Heart left ventricle (tissue), 16 donors: ENCODE measurements around the gene ARFGAP2. TPM values are rescaled to one million over a fixed set of nuclear protein-coding genes. Genes with fewer than 3 reads are reported as not detected.

Experiments
- ATAC-seq, 4 donors: fragments of 200-7000 bp; cut with Tn5 transposase; one replicate each; pipeline ENCODE4 v1.9.1; 2020 to 2022; ENCODE audit warnings: moderate library complexity in 4 of 4, mild to moderate bottlenecking in 3 of 4, moderate number of reproducible peaks in 1 of 4
- DNase-seq, 5 donors: peaks; one replicate each; pipeline ENCODE4 v3.0.0-alpha.2; 2020
- H3K27ac ChIP-seq, 12 donors: fragments of 200-600 bp; sonication (generic) in 4 of 12; one replicate each; pipeline versions ENCODE4 v1.5.0 to v1.8.0; 2016 to 2022; ENCODE audit warnings: mild to moderate bottlenecking in 2 of 12
- H3K27me3 ChIP-seq, 9 donors: fragments of 200-600 bp; sonication (generic) in 2 of 9; one replicate each; pipeline versions ENCODE4 v1.5.1 to v1.8.0; 2016 to 2022; ENCODE audit warnings: mild to moderate bottlenecking in 3 of 9
- H3K36me3 ChIP-seq, 9 donors: fragments of 200-600 bp; sonication (generic) in 2 of 9; one replicate each; pipeline versions ENCODE4 v1.5.0 to v1.8.0; 2018 to 2022; ENCODE audit warnings: mild to moderate bottlenecking in 2 of 9
- H3K4me1 ChIP-seq, 12 donors: fragments of 200-600 bp; sonication (generic) in 4 of 12; one replicate each; pipeline versions ENCODE4 v1.5.0 to v1.8.0; 2016 to 2022; ENCODE audit warnings: mild to moderate bottlenecking in 3 of 12
- H3K4me3 ChIP-seq, 12 donors: fragments of 200-600 bp; sonication (generic) in 4 of 12; one replicate each; pipeline versions ENCODE4 v1.5.0 to v1.8.0; 2017 to 2022; ENCODE audit warnings: mild to moderate bottlenecking in 9 of 12, moderate library complexity in 4 of 12
- H3K9me3 ChIP-seq, 12 donors: fragments of 200-600 bp; sonication (generic) in 4 of 12; one replicate each; pipeline versions ENCODE4 v1.5.0 to v1.8.0; 2016 to 2022; ENCODE audit warnings: mild to moderate bottlenecking in 1 of 12
- POLR2A ChIP-seq, 2 donors: fragments of 450-650 bp; IDR thresholded peaks; one replicate each; pipeline ENCODE4 v1.6.1; 2017; ENCODE audit warnings: antibody characterized with exemption in 2 of 2, mild to moderate bottlenecking in 2 of 2, moderate library complexity in 2 of 2
- WGBS, 4 donors: extraction: QIAGEN DNeasy Blood & Tissue Kit in 2 of 4; methylation state at CpG; one replicate each; pipeline versions ENCODE4 v1.1.5 to v1.1.7; 2013 to 2018; 5-methylcytosine and 5-hydroxymethylcytosine counted together
- intact Hi-C, 10 donors: fragments of 100-400 bp; cut with DNase I; formaldehyde crosslinking; loops; one replicate each; pipeline versions ENCODE4 v1.11.1 to v1.14.2; 2022
- polyA plus RNA-seq, 2 donors: library from polyadenylated mRNA; stranded (reverse); fragments of 200-250 nt; gene quantifications; one replicate each; pipeline ENCODE4 v1.2.3, GENCODE V29; 2013
- total RNA-seq, 9 donors: library from RNA; depleted of rRNA in 2 of 9; stranded (reverse); fragments of >200 nt in 2 of 9; fragmentation: NEBNext Ultra II Directional in 3 of 9; extraction: Animal tissue kit (Norgen Biotek cat#: 25700) in 3 of 9; gene quantifications; one replicate each; pipeline versions ENCODE4 v1.1.0 to v1.2.4, GENCODE V29; 2016 to 2023
- TF ChIP-seq, protein P1 (sequence below), 12 donors: fragments of 200-600 bp; sonication (generic) in 4 of 12; IDR thresholded peaks; one replicate each; pipeline versions ENCODE4 v1.5.0 to v1.8.0; 2018 to 2022; ENCODE audit warnings: antibody characterized with exemption in 12 of 12, mild to moderate bottlenecking in 5 of 12
- donor health status: ischemic (EF 13 %, LVEDD 7.1; RV severe dilation, severe dysfunction).
- donor health status: healthy with polysubstance abuse.
- donor health status: DM: no; HTN: yes; CAD: no.
- donor health status: DM: no; HTN: no; CAD: no.
- donor health status: ischemic (EF 25% LVEDD 6.9; RV normal size, moderate dysfunction).
- donor health status: ischemic (EF 25% LVEDD 5.7; RV mildly dilated, moderate dysfunction).
- donor health status: healthy.
- donor health status: DM: yes; HTN: yes; CAD: no.
- donor health status: ischemic (EF 35%, LVEDD 5.7; RV mildly dilated, moderate dysfunction).
- donor health status: nonischemic (EF 11% LVEDD 7.7; RV severe dilation, severe dysfunction).
- donor health status: DM: yes; HTN: yes; CAD: no.
- donor health status: PGD.
- donor health status: ischemic (EF 29% LVEDD 5.4; RV normal size, mild dysfunction).
- donor health status: nonischemic (EF 23%, LVEDD 6.1; RV moderate dilation, normal function).

The ARFGAP2 gene
- total and polyA plus RNA-seq, 11 donors: 47.5 to 96.1 (median 61.3) TPM

DNA sequence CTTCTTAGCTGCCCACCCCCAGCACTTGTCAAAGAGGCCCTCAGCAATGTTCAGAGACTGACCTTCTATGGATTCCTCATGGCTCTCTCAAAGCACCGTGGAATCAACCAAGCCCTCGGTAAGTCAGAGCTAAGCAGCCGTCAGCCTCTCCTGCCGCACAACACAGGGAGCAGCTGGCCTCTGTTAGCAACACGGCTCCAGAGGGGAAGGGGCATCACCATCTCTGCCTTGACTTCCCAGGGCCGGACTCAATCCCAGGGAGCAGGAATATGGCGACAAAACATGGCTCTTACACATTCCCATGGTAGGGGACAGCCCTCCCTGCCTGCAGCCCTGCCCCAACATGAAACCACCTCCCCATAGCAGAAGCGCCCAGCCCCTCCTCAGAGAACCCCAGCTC is 18.9 kb downstream of the ARFGAP2 start:
- H3K4me1 ChIP-seq: peaks cover 0 to 29% (median 11%) of the 10 kb centered on the region in 12 donors
- H3K36me3 ChIP-seq: peaks cover 0 to 38% (median 2%) of the 10 kb centered on the region in 9 donors
- no peak overlapping the region for H3K27ac ChIP-seq
- no peaks in the 10 kb centered on the region for H3K27me3 ChIP-seq
- WGBS, 4 donors: 84 to 88% (median 86%) methylated on average over 8 of the region's 8 CpGs
- TF ChIP-seq POLR2A (IDR thresholded peaks at IDR 0.05): no peak
- TF ChIP-seq, protein P1, sequence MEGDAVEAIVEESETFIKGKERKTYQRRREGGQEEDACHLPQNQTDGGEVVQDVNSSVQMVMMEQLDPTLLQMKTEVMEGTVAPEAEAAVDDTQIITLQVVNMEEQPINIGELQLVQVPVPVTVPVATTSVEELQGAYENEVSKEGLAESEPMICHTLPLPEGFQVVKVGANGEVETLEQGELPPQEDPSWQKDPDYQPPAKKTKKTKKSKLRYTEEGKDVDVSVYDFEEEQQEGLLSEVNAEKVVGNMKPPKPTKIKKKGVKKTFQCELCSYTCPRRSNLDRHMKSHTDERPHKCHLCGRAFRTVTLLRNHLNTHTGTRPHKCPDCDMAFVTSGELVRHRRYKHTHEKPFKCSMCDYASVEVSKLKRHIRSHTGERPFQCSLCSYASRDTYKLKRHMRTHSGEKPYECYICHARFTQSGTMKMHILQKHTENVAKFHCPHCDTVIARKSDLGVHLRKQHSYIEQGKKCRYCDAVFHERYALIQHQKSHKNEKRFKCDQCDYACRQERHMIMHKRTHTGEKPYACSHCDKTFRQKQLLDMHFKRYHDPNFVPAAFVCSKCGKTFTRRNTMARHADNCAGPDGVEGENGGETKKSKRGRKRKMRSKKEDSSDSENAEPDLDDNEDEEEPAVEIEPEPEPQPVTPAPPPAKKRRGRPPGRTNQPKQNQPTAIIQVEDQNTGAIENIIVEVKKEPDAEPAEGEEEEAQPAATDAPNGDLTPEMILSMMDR (IDR thresholded peaks at IDR 0.05): no peak
- no peaks in the 10 kb centered on the region for H3K9me3 ChIP-seq
- DNase-seq: peak in 1 of 5 donors; percentile 20
- intact Hi-C loops: no loop called here
- H3K4me3 ChIP-seq: no peak overlapping the region
- no peak for ATAC-seq

DNA sequence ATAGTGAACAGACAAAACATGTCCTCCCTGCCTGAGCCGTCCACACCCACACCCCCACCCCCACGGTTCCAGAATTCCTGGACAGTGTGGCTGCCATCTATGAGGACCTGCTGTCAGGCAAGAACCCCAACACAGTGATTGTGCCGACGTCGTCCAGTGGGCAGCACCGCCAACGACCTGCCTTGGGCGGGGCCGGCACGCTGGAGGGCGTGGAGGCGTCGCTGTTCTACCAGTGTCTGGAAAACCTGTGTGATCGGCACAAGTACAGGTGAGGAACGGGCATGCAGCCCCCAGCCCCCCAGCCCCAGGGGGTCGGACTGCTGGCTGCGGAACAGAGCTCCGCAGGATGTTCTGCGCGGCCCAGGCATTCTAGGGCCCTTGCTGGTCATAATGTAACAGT is 19.7 kb downstream of the ARFGAP2 start:
- peak in 1 of 5 donors; percentile 21 for DNase-seq
- Histone ChIP-seq H3K27ac (no peak overlapping the region), H3K36me3 (peaks cover 0 to 37% (median 0%) of the 10 kb centered on the region in 9 donors), H3K4me1 (peaks cover 0 to 24% (median 13%) of the 10 kb centered on the region in 12 donors), H3K9me3 (no peaks in the 10 kb centered on the region), H3K27me3 (no peaks in the 10 kb centered on the region), H3K4me3 (no peak overlapping the region)
- WGBS, 4 donors: 90 to 93% (median 91%) methylated on average over 14 to 20 of the region's 20 CpGs
- TF ChIP-seq, protein P1 (IDR thresholded peaks at IDR 0.05): no peak
- TF ChIP-seq POLR2A (IDR thresholded peaks at IDR 0.05): no peak
- intact Hi-C loops: no loop called here
- no peak for ATAC-seq

DNA sequence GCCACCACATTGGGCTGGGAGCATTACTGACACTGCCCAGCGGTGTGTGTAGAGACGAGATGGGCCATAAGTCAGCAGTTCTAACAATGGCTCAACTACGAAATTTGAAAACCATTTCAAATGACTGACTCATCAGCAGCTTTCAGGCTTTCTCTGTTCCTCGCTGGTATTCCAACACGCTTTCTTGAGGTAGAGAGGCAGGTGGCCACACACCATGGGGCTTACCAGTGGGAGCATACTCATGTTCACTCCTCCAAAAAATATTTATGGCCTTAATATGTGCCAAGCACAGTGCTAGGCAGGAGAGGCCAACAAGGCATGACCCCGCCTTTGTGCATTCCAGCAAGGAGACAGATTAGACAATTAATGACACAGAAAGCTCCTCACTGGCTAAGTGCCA is 20.3 kb downstream of the ARFGAP2 start:
- H3K9me3 ChIP-seq: no peaks in the 10 kb centered on the region
- TF ChIP-seq POLR2A (IDR thresholded peaks at IDR 0.05): no peak
- TF ChIP-seq, protein P1 (IDR thresholded peaks at IDR 0.05): no peak
- no peak overlapping the region for H3K4me3 ChIP-seq
- no peak overlapping the region for H3K27ac ChIP-seq
- H3K27me3 ChIP-seq: no peaks in the 10 kb centered on the region
- 94 to 99% (median 95%) methylated on average over 6 of the region's 6 CpGs for WGBS, 4 donors
- intact Hi-C loops: no loop called here
- ATAC-seq (no peak), DNase-seq (peak in 1 of 5 donors; percentile 16)
- peaks cover 0 to 33% (median 0%) of the 10 kb centered on the region in 9 donors for H3K36me3 ChIP-seq
- peaks cover 0 to 18% (median 11%) of the 10 kb centered on the region in 12 donors for H3K4me1 ChIP-seq

DNA sequence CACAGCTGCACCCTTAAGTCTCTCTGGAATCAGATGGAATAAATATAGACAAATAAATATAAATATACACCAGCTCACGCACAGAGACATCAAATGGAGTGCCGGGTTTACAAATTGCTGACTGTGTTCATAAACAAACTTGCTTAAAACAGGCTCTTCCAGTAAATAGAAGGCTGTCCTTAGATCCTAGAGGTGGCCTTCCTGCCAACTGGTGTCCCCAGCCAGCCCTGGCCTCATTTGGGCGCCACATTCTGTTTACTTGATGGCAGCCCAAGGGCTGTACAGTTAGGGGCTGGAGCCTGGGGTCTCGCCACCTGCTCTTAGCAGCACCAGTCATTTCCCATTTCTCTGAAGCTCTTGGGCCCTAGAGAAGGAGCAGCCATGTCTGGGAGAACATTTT is 20.8 kb downstream of the ARFGAP2 start:
- Histone ChIP-seq H3K27ac (no peak overlapping the region), H3K4me1 (peaks cover 0 to 14% (median 8%) of the 10 kb centered on the region in 12 donors), H3K36me3 (peaks cover 0 to 33% (median 0%) of the 10 kb centered on the region in 9 donors), H3K27me3 (no peaks in the 10 kb centered on the region), H3K9me3 (no peaks in the 10 kb centered on the region), H3K4me3 (no peak overlapping the region)
- WGBS, 4 donors: 92 to 95% (median 94%) methylated on average over 4 of the region's 4 CpGs
- DNase-seq: no peak
- ATAC-seq: no peak
- TF ChIP-seq, protein P1 (IDR thresholded peaks at IDR 0.05): no peak
- no peak for TF ChIP-seq POLR2A (IDR thresholded peaks at IDR 0.05)
- intact Hi-C loops: loop anchor here in 1 of 10 donors (2.0 kb wide), 1 partner anchor 267 kb away; no protein-coding TSS in a partner anchor
